Thyroid gland (tissue), 4 donors: ENCODE results near the gene CA12.

Experiments used
- POLR2A ChIP-seq, 2 donors: fragments of 450-650 bp; IDR thresholded peaks; one replicate each; pipeline ENCODE4 v1.6.1; 2017; ENCODE audit warnings: antibody characterized with exemption in 2 of 2, mild to moderate bottlenecking in 2 of 2, moderate library complexity in 1 of 2
- TF ChIP-seq, protein P1 (sequence below), 6 experiments: fragments of 200-600 bp in 3 of 6; fragments of 450-650 bp in 3 of 6; sonication (generic) in 3 of 6; IDR thresholded peaks; one replicate each; pipeline ENCODE4 v1.5.1; 2016 to 2019; ENCODE audit warnings: antibody characterized with exemption in 6 of 6, mild to moderate bottlenecking in 2 of 6, inconsistent platforms in 1 of 6, moderate library complexity in 1 of 6

DNA sequence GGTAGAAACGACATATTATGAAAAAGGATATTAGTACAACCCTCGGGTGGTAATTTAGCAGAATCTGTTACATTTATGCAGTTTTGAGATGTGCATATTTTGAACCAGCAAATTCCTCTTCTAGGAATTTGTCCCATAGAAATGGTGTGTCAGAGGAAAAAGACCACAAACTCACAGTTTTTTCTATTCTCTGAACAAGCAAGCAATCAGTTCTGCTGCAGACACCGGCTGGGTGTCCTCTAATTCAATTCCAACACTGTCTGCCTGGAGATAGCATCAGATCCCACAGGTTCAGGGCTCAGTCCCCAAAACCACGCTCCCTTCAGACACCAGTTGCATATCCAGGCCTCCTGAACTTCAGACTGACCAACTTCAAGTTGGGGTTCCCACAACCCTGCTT lies 67.8 kb downstream of the CA12 start:
- TF ChIP-seq, protein P1, sequence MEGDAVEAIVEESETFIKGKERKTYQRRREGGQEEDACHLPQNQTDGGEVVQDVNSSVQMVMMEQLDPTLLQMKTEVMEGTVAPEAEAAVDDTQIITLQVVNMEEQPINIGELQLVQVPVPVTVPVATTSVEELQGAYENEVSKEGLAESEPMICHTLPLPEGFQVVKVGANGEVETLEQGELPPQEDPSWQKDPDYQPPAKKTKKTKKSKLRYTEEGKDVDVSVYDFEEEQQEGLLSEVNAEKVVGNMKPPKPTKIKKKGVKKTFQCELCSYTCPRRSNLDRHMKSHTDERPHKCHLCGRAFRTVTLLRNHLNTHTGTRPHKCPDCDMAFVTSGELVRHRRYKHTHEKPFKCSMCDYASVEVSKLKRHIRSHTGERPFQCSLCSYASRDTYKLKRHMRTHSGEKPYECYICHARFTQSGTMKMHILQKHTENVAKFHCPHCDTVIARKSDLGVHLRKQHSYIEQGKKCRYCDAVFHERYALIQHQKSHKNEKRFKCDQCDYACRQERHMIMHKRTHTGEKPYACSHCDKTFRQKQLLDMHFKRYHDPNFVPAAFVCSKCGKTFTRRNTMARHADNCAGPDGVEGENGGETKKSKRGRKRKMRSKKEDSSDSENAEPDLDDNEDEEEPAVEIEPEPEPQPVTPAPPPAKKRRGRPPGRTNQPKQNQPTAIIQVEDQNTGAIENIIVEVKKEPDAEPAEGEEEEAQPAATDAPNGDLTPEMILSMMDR (IDR thresholded peaks at IDR 0.05) = no peak
- no peak for TF ChIP-seq POLR2A (IDR thresholded peaks at IDR 0.05)
